Measurements from ENCODE around the gene ACTN3. TPM values are rescaled to one million over a fixed set of nuclear protein-coding genes. Genes with fewer than 3 reads are reported as not detected.
"Not testable (repeated sequence)": the region's sequence is repeated elsewhere in the genome, so short reads cannot be mapped to it uniquely, and the experiment has no call there.

ACTN3 gene
- total RNA-seq, 2 experiments from 2014 or later: 0.27 TPM; not detected in 1

- no peak for TF ChIP-seq CTCF (conservative IDR thresholded peaks at IDR 0.05; ENCODE audit: low read length)
- no peak for TF ChIP-seq EZH2phosphoT487 (IDR thresholded peaks at IDR 0.05; ENCODE audit: borderline replicate concordance, low read depth, low read length)
- no peaks in the 10 kb centered on the region for H3K9me2 ChIP-seq (ENCODE audit: insufficient read depth, low read length)
- no peaks in the 10 kb centered on the region for H3K9me3 ChIP-seq (ENCODE audit: low read length)
- CTCF ChIA-PET (ENCODE audit: unreplicated experiment): no interaction called here
- H3K27ac ChIP-seq (ENCODE audit: low read depth, low read length, poor library complexity, severe bottlenecking): no peak overlapping the region
- BruUV-seq (replicated peaks): no TSS peak
- peaks cover 3% of the 10 kb centered on the region; the same call in 1 of the 2 replicates for H3K79me2 ChIP-seq (ENCODE audit: insufficient read depth, low read depth, low read length)
- H3K4me1 ChIP-seq (ENCODE audit: insufficient read depth, low read length, poor library complexity, severe bottlenecking): peaks cover 17% of the 10 kb centered on the region
- H2AFZ ChIP-seq (ENCODE audit: low read length): no peak overlapping the region
- POLR2A ChIA-PET: interaction anchor here (0.7 kb wide), 1 partner anchor 133 kb away, joined by 3 read pairs; no protein-coding TSS in a partner anchor
- no peak for DNase-seq (ENCODE audit: low spot score)
- H3K36me3 ChIP-seq (ENCODE audit: insufficient read depth, low read length): peaks cover 21% of the 10 kb centered on the region
- H4K20me1 ChIP-seq (ENCODE audit: insufficient read depth, low read length): no peaks in the 10 kb centered on the region
- no peak overlapping the region for H3K4me3 ChIP-seq (ENCODE audit: low read depth, low read length, poor library complexity, severe bottlenecking)
- no peak overlapping the region for H3K4me2 ChIP-seq (ENCODE audit: low read length)
- intact Hi-C loops (cut with micrococcal nuclease; ENCODE audit: unreplicated experiment): loop anchor here (5.0 kb wide), 1 partner anchor 77 kb away; the partner anchor contains the start of gene RBM14
Measured at GRCh38 chr11:66539870-66540213, 6.9 kb upstream of the ACTN3 start.

- H4K20me1 ChIP-seq (ENCODE audit: insufficient read depth, low read length); H2AFZ ChIP-seq (ENCODE audit: low read length); BruUV-seq (replicated peaks); DNase-seq (ENCODE audit: low spot score); H3K27ac ChIP-seq (ENCODE audit: low read depth, low read length, poor library complexity, severe bottlenecking); H3K4me2 ChIP-seq (ENCODE audit: low read length); H3K9me3 ChIP-seq (ENCODE audit: low read length); CTCF ChIA-PET (ENCODE audit: unreplicated experiment); H3K9me2 ChIP-seq (ENCODE audit: insufficient read depth, low read length); H3K4me3 ChIP-seq (ENCODE audit: low read depth, low read length, poor library complexity, severe bottlenecking); H3K79me2 ChIP-seq (ENCODE audit: insufficient read depth, low read depth, low read length): not testable (repeated sequence)
- POLR2A ChIA-PET: interaction anchor here (0.7 kb wide), 1 partner anchor 133 kb away, joined by 3 read pairs; no protein-coding TSS in a partner anchor
- intact Hi-C loops (cut with micrococcal nuclease; ENCODE audit: unreplicated experiment): loop anchor here (5.0 kb wide), 1 partner anchor 77 kb away; the partner anchor contains the start of gene RBM14
- Histone ChIP-seq H3K36me3 (ENCODE audit: insufficient read depth, low read length) (peaks cover 20% of the 10 kb centered on the region), H3K4me1 (ENCODE audit: insufficient read depth, low read length, poor library complexity, severe bottlenecking) (peaks cover 22% of the 10 kb centered on the region)
Measured at GRCh38 chr11:66540598-66540997, 6.1 kb upstream of the ACTN3 start.

GRCh38 chr11:66541892-66542291, 4.8 kb upstream of the ACTN3 start:
- Histone ChIP-seq H3K36me3 (ENCODE audit: insufficient read depth, low read length) (peaks cover 13% of the 10 kb centered on the region), H3K4me2 (ENCODE audit: low read length) (no peak overlapping the region), H3K9me3 (ENCODE audit: low read length) (no peaks in the 10 kb centered on the region), H3K79me2 (ENCODE audit: insufficient read depth, low read depth, low read length) (peaks cover 9% of the 10 kb centered on the region; the same call in 1 of the 2 replicates), H3K9me2 (ENCODE audit: insufficient read depth, low read length) (no peaks in the 10 kb centered on the region), H3K4me1 (ENCODE audit: insufficient read depth, low read length, poor library complexity, severe bottlenecking) (peaks cover 30% of the 10 kb centered on the region), H4K20me1 (ENCODE audit: insufficient read depth, low read length) (no peaks in the 10 kb centered on the region), H3K27ac (ENCODE audit: low read depth, low read length, poor library complexity, severe bottlenecking) (no peak overlapping the region), H3K4me3 (ENCODE audit: low read depth, low read length, poor library complexity, severe bottlenecking) (no peak overlapping the region), H2AFZ (ENCODE audit: low read length) (no peak overlapping the region)
- intact Hi-C loops (cut with micrococcal nuclease; ENCODE audit: unreplicated experiment): loop anchor here (5.0 kb wide), 1 partner anchor 75 kb away; the partner anchor contains the start of gene RBM14
- no peak for DNase-seq (ENCODE audit: low spot score)
- CTCF ChIA-PET (ENCODE audit: unreplicated experiment): no interaction called here
- POLR2A ChIA-PET: interaction anchor here (0.6 kb wide), 1 partner anchor 131 kb away, joined by 3 read pairs; no protein-coding TSS in a partner anchor
- no TSS peak for BruUV-seq (replicated peaks)
- TF ChIP-seq CTCF (conservative IDR thresholded peaks at IDR 0.05; ENCODE audit: low read length): no peak
- no peak for TF ChIP-seq EZH2phosphoT487 (IDR thresholded peaks at IDR 0.05; ENCODE audit: borderline replicate concordance, low read depth, low read length)
